ENCODE results near the gene COL1A2. TPM values are rescaled to one million over a fixed set of nuclear protein-coding genes. Genes with fewer than 3 reads are reported as not detected.

The COL1A2 gene
- total RNA-seq, 1 experiment from 2014 or later, result 81.2 TPM

DNA sequence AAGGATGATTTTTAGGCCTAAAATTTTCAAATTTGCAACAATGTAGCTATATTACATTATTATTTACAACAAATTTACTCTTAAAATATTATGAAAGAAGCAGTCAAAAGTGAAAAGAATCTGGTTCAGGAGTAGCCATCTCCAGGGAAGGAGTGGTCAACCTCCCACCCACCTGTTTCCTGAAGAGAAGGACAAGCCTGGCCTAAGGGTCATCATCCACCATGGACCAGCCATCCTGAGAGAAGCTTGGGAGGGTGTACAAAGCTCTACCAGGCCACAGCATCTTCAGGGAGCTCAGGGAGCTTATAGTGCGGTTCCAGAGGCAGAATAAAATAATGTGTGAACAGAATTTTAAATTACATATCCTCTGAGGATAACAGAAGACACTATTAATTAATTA lies 38.1 kb downstream of the COL1A2 start:
- DNase-seq (ENCODE audit: low spot score), result no peak
- Mint-ChIP-seq H3K4me3 (no peak overlapping the region), H3K4me1 (0 out of 2 replicates have a peak, but pooled peaks cover 2% of the 10 kb centered on the region), H3K27me3 (ENCODE audit: low read depth) (no peaks in the 10 kb centered on the region), H3K9me3 (no peaks in the 10 kb centered on the region), H3K27ac (no peak overlapping the region), H3K36me3 (peaks cover 22% of the 10 kb centered on the region)
- ChIA-PET POLR2A (no interaction called here), CTCF (interaction anchor here (1.0 to 2.2 kb wide), 2 partner anchors 144 to 814 kb away, joined by 3 to 14 read pairs; no protein-coding TSS in a partner anchor)
- no peak for ATAC-seq
- no peak for TF ChIP-seq TEAD4 (CRISPR knock-in tag; IDR thresholded peaks at IDR 0.05)
- TF ChIP-seq ZNF219 (CRISPR knock-in tag; IDR thresholded peaks at IDR 0.05; ENCODE audit: borderline replicate concordance), result no peak
- TF ChIP-seq, protein P1, sequence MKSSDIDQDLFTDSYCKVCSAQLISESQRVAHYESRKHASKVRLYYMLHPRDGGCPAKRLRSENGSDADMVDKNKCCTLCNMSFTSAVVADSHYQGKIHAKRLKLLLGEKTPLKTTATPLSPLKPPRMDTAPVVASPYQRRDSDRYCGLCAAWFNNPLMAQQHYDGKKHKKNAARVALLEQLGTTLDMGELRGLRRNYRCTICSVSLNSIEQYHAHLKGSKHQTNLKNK (CRISPR knock-in tag; IDR thresholded peaks at IDR 0.05), result no peak
- TF ChIP-seq NFATC4 (CRISPR knock-in tag; IDR thresholded peaks at IDR 0.05), result no peak
- TF ChIP-seq CBFB (CRISPR knock-in tag; IDR thresholded peaks at IDR 0.05; ENCODE audit: low read depth), result no peak
- TF ChIP-seq ZNF317 (CRISPR knock-in tag; IDR thresholded peaks at IDR 0.05; ENCODE audit: borderline replicate concordance, low read depth), result no peak
- TF ChIP-seq, protein P2, sequence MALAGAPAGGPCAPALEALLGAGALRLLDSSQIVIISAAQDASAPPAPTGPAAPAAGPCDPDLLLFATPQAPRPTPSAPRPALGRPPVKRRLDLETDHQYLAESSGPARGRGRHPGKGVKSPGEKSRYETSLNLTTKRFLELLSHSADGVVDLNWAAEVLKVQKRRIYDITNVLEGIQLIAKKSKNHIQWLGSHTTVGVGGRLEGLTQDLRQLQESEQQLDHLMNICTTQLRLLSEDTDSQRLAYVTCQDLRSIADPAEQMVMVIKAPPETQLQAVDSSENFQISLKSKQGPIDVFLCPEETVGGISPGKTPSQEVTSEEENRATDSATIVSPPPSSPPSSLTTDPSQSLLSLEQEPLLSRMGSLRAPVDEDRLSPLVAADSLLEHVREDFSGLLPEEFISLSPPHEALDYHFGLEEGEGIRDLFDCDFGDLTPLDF (CRISPR knock-in tag; IDR thresholded peaks at IDR 0.05), result no peak
- TF ChIP-seq MYBL2 (CRISPR knock-in tag; IDR thresholded peaks at IDR 0.05), result no peak
- TF ChIP-seq, protein P3, sequence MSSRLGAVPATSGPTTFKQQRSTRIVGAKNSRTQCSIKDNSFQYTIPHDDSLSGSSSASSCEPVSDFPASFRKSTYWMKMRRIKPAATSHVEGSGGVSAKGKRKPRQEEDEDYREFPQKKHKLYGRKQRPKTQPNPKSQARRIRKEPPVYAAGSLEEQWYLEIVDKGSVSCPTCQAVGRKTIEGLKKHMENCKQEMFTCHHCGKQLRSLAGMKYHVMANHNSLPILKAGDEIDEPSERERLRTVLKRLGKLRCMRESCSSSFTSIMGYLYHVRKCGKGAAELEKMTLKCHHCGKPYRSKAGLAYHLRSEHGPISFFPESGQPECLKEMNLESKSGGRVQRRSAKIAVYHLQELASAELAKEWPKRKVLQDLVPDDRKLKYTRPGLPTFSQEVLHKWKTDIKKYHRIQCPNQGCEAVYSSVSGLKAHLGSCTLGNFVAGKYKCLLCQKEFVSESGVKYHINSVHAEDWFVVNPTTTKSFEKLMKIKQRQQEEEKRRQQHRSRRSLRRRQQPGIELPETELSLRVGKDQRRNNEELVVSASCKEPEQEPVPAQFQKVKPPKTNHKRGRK (CRISPR knock-in tag; IDR thresholded peaks at IDR 0.05; ENCODE audit: borderline replicate concordance), result no peak
- no peak for TF ChIP-seq SMAD4 (CRISPR knock-in tag; IDR thresholded peaks at IDR 0.05)
- TF ChIP-seq, protein P4, sequence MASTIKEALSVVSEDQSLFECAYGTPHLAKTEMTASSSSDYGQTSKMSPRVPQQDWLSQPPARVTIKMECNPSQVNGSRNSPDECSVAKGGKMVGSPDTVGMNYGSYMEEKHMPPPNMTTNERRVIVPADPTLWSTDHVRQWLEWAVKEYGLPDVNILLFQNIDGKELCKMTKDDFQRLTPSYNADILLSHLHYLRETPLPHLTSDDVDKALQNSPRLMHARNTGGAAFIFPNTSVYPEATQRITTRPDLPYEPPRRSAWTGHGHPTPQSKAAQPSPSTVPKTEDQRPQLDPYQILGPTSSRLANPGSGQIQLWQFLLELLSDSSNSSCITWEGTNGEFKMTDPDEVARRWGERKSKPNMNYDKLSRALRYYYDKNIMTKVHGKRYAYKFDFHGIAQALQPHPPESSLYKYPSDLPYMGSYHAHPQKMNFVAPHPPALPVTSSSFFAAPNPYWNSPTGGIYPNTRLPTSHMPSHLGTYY (CRISPR knock-in tag; IDR thresholded peaks at IDR 0.05), result no peak
- TF ChIP-seq TCF7 (CRISPR knock-in tag; IDR thresholded peaks at IDR 0.05; ENCODE audit: low read depth), result no peak
- TF ChIP-seq, protein P5, sequence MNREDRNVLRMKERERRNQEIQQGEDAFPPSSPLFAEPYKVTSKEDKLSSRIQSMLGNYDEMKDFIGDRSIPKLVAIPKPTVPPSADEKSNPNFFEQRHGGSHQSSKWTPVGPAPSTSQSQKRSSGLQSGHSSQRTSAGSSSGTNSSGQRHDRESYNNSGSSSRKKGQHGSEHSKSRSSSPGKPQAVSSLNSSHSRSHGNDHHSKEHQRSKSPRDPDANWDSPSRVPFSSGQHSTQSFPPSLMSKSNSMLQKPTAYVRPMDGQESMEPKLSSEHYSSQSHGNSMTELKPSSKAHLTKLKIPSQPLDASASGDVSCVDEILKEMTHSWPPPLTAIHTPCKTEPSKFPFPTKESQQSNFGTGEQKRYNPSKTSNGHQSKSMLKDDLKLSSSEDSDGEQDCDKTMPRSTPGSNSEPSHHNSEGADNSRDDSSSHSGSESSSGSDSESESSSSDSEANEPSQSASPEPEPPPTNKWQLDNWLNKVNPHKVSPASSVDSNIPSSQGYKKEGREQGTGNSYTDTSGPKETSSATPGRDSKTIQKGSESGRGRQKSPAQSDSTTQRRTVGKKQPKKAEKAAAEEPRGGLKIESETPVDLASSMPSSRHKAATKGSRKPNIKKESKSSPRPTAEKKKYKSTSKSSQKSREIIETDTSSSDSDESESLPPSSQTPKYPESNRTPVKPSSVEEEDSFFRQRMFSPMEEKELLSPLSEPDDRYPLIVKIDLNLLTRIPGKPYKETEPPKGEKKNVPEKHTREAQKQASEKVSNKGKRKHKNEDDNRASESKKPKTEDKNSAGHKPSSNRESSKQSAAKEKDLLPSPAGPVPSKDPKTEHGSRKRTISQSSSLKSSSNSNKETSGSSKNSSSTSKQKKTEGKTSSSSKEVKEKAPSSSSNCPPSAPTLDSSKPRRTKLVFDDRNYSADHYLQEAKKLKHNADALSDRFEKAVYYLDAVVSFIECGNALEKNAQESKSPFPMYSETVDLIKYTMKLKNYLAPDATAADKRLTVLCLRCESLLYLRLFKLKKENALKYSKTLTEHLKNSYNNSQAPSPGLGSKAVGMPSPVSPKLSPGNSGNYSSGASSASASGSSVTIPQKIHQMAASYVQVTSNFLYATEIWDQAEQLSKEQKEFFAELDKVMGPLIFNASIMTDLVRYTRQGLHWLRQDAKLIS (CRISPR knock-in tag; IDR thresholded peaks at IDR 0.05; ENCODE audit: borderline replicate concordance), result no peak

DNA sequence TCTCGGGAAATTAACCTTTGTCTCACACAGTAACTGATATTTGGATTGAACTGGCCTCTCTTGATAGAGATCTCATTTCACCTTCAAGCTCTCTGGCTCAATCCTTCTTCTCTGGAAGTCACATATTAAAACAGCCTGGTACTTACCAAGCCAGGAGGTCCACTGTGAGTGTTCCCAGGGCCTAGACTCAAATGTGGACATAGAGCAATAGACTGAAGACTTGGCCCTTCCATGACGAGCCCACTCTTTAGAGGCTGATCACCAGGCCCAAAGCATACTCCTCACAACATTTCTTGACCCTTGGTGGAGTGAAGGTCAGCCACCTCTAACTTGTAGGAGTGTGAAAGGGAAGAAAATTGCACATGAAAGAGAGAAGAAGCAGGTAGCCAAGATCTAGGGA lies 38.5 kb downstream of the COL1A2 start:
- Mint-ChIP-seq H3K27me3 (ENCODE audit: low read depth) (no peaks in the 10 kb centered on the region), H3K4me3 (no peak overlapping the region)

More for the DNA sequence above, 38.5 kb downstream of the COL1A2 start:
- Mint-ChIP-seq H3K9me3 (no peaks in the 10 kb centered on the region), H3K27ac (no peak overlapping the region), H3K36me3 (peaks cover 18% of the 10 kb centered on the region), H3K4me1 (0 out of 2 replicates have a peak, but pooled peaks cover 2% of the 10 kb centered on the region)
- TF ChIP-seq SMAD3 (CRISPR knock-in tag; IDR thresholded peaks at IDR 0.05; ENCODE audit: borderline replicate concordance) (no peak), FOXK1 (CRISPR knock-in tag; IDR thresholded peaks at IDR 0.05) (no peak), NFYB (CRISPR knock-in tag; conservative IDR thresholded peaks at IDR 0.05; ENCODE audit: low read depth) (no peak)
- TF ChIP-seq, protein P6, sequence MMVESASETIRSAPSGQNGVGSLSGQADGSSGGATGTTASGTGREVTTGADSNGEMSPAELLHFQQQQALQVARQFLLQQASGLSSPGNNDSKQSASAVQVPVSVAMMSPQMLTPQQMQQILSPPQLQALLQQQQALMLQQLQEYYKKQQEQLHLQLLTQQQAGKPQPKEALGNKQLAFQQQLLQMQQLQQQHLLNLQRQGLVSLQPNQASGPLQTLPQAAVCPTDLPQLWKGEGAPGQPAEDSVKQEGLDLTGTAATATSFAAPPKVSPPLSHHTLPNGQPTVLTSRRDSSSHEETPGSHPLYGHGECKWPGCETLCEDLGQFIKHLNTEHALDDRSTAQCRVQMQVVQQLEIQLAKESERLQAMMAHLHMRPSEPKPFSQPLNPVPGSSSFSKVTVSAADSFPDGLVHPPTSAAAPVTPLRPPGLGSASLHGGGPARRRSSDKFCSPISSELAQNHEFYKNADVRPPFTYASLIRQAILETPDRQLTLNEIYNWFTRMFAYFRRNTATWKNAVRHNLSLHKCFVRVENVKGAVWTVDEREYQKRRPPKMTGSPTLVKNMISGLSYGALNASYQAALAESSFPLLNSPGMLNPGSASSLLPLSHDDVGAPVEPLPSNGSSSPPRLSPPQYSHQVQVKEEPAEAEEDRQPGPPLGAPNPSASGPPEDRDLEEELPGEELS (CRISPR knock-in tag; IDR thresholded peaks at IDR 0.05), result no peak
- ATAC-seq, result no peak
- CTCF ChIA-PET, result interaction anchor here (1.0 to 2.2 kb wide), 3 partner anchors 16 to 814 kb away, joined by 3 to 14 read pairs (median 6); no protein-coding TSS in a partner anchor
- DNase-seq (ENCODE audit: low spot score), result no peak
- POLR2A ChIA-PET, result no interaction called here

All from WTC11 (cell line).